ENCODE data around the gene LURAP1L. TPM values are rescaled to one million over a fixed set of nuclear protein-coding genes. Genes with fewer than 3 reads are reported as not detected.
A peak's percentile ranks its signal among the peaks of the same experiment; 100 is the strongest.

LURAP1L gene
- polyA plus RNA-seq, 2 of the 4 experiments (the other 2 are of a cell fraction): 24.4 to 61.4 TPM

DNA sequence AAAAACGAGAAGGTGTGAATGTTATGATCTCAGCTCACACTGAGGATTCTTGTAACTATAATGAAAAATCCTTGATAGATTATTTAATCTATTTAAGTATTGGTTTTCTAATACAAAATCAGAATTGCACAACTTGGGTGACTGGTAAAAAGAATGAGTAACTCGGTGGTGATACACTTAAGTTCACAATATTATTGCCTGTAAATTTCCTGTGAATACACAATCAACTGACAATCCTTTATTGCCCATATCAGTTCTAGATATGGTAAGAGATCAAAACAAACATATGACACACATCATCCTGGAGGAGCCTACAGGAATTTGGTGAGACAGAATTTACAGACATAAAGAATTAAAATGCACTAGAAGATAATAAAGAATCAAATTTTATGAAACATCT is 14.1 kb upstream of the LURAP1L start:
- TF ChIP-seq PHF8 (IDR thresholded peaks at IDR 0.05; ENCODE audit: borderline replicate concordance, low read depth) (no peak), MAFK (IDR thresholded peaks at IDR 0.05; ENCODE audit: partially characterized antibody) (no peak), NFE2L2 (conservative IDR thresholded peaks at IDR 0.05; ENCODE audit: low read length) (no peak), EHF (CRISPR knock-in tag; IDR thresholded peaks at IDR 0.05) (no peak), POLR2AphosphoS2 (conservative IDR thresholded peaks at IDR 0.05; ENCODE audit: low read length) (no peak), RARB (CRISPR knock-in tag; IDR thresholded peaks at IDR 0.05) (no peak), HOXB5 (CRISPR knock-in tag; IDR thresholded peaks at IDR 0.05) (no peak), NR3C1 (IDR thresholded peaks at IDR 0.05) (no peak), JUNB (IDR thresholded peaks at IDR 0.05) (no peak)
- Histone ChIP-seq H3K4me2 (peak overlapping the region; percentile 29; the same call in 2 of the 3 replicates), H3K9me3 (no peaks in the 10 kb centered on the region), H3K4me1 (peaks cover 43% of the 10 kb centered on the region), H3K4me3 (no peak overlapping the region), H3K27ac (no peak overlapping the region)
- POLR2A ChIA-PET: no interaction called here
- FAIRE-seq: no peak
- WGBS (ENCODE audit: missing lambda C conversion rate): 2% methylated on average over 2 of the region's 2 CpGs
- CTCF ChIA-PET: interaction anchor here (1.2 to 1.8 kb wide), 2 partner anchors 9 to 124 kb away, joined by 3 to 6 read pairs; no protein-coding TSS in a partner anchor
- no peak for DNase-seq (ENCODE audit: low read depth in 1 of 2, low spot score in 1 of 2)
- ATAC-seq: no peak

DNA sequence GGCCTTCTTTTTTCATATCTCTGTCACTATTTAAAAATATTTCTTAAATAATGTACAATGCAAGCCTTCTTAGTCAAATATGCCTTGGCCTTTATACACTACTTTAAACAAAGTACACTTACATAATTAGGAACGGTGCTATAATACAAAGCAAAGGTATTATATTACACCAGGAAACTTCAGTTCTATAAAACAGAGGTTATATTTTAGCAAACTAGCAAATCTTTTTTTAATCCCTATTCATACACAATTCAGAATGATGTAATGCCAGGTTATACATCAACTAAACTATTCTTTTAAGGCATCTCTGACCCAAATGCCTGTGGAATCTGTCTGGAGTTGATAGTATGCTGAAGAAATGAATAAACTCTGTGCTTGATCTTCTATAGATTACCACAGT is 10.7 kb upstream of the LURAP1L start:
- Histone ChIP-seq H3K4me3 (no peak overlapping the region), H3K27ac (peak overlapping the region in 1 of 2 experiments; percentile 34; a peak in 3 of 6 replicates), H3K4me2 (peak overlapping the region; percentile 59), H3K9me3 (no peaks in the 10 kb centered on the region), H3K4me1 (peaks cover 54% of the 10 kb centered on the region)
- ChIA-PET CTCF (interaction anchor here (0.9 kb wide), 1 partner anchor 12 kb away, joined by 3 read pairs; no protein-coding TSS in a partner anchor), POLR2A (no interaction called here)
- ATAC-seq (no peak; a peak in 1 of 6 replicates), FAIRE-seq (peak; percentile 68), DNase-seq (ENCODE audit: low read depth in 1 of 2, low spot score in 1 of 2) (no peak)
- TF ChIP-seq TFCP2L1 (CRISPR knock-in tag; IDR thresholded peaks at IDR 0.05) (no peak), EHF (CRISPR knock-in tag; IDR thresholded peaks at IDR 0.05) (no peak), CTCF (IDR thresholded peaks at IDR 0.05) (no peak), MYC (IDR thresholded peaks at IDR 0.05; ENCODE audit: borderline replicate concordance, low read length) (no peak), ZSCAN20 (CRISPR knock-in tag; IDR thresholded peaks at IDR 0.05) (no peak), EP300 (IDR thresholded peaks at IDR 0.05) (no peak), CHD4 (IDR thresholded peaks at IDR 0.05; ENCODE audit: borderline replicate concordance) (no peak), ZC3H11A (IDR thresholded peaks at IDR 0.05) (no peak), HEYL (CRISPR knock-in tag; IDR thresholded peaks at IDR 0.05) (no peak), ZFP36 (IDR thresholded peaks at IDR 0.05; ENCODE audit: borderline replicate concordance, partially characterized antibody) (no peak), NR3C1 (IDR thresholded peaks at IDR 0.05) (no peak), KDM1A (IDR thresholded peaks at IDR 0.05; ENCODE audit: low read depth) (no peak), MAX (IDR thresholded peaks at IDR 0.05) (no peak), RCOR1 (IDR thresholded peaks at IDR 0.05; ENCODE audit: low read depth, low read length) (no peak), BHLHE40 (IDR thresholded peaks at IDR 0.05; ENCODE audit: low read depth, low read length) (no peak)
- TF ChIP-seq, protein P1, sequence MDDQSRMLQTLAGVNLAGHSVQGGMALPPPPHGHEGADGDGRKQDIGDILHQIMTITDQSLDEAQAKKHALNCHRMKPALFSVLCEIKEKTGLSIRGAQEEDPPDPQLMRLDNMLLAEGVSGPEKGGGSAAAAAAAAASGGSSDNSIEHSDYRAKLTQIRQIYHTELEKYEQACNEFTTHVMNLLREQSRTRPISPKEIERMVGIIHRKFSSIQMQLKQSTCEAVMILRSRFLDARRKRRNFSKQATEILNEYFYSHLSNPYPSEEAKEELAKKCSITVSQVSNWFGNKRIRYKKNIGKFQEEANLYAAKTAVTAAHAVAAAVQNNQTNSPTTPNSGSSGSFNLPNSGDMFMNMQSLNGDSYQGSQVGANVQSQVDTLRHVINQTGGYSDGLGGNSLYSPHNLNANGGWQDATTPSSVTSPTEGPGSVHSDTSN (IDR thresholded peaks at IDR 0.05): no peak
- WGBS (ENCODE audit: missing lambda C conversion rate): 5% methylated on average over 1 of the region's 1 CpG
